GM21423 (cell line): ENCODE measurements around the gene NOXRED1.
"Not testable (repeated sequence)": the region's sequence is repeated elsewhere in the genome, so short reads cannot be mapped to it uniquely, and the experiment has no call there.

ENCODE experiments used
- ATAC-seq: cut with Tn5 transposase; IDR thresholded peaks from one replicate; pipeline ENCODE4 v1.9.1; 2021; ENCODE audit warnings: mild to moderate bottlenecking, moderate library complexity; ENCODE audit not compliant: unreplicated experiment

NOXRED1 gene, protein sequence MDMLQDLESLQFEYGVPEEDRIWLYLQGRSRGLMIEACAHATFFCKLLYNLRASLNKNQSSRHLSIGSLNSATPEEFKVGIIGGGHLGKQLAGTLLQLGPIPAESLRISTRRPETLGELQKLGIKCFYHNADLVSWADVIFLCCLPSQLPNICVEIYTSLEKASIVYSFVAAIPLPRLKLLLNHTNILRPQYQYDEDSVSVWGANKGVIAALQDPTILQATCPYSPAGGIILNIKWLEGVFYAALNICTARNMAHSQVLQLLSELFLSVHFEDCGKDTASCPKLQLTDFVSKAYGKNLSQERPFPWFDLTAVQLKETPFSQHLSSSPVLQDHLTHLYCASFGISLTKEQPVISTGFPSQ

GRCh38 chr14:77423423-77423822, at the start of gene NOXRED1:
NOXRED1 (minus strand) TSS chr14:77423523; CDS start chr14:77422889, 634 bp downstream.
- no peak for ATAC-seq

- no peak for ATAC-seq
Observed at GRCh38 chr14:77470224-77470870, 47.0 kb upstream of the NOXRED1 start.

GRCh38 chr14:77469539-77469938, 46.2 kb upstream of the NOXRED1 start:
- no peak for ATAC-seq

DNA sequence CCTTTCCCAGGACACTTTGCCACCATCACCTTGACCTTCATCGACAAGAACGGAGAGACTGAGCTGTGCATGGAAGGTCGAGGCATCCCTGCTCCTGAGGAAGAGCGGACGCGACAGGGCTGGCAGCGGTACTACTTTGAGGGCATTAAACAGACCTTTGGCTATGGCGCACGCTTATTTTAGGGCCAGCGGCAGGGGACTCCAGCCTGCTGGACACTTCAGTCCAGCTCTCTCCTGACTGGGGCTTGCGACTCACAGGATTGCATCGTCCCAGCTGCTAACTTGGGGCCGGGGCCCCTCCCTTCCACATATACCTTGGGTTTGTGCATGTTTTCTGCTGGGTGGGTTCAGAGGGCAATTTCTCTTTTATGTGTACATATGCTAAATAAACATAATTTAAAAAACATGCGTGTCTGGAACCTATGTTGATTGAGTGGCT, 45.8 kb upstream of the NOXRED1 start:
- no peak for ATAC-seq

GRCh38 chr14:77467801-77468200, 44.5 kb upstream of the NOXRED1 start:
- no peak for ATAC-seq

DNA sequence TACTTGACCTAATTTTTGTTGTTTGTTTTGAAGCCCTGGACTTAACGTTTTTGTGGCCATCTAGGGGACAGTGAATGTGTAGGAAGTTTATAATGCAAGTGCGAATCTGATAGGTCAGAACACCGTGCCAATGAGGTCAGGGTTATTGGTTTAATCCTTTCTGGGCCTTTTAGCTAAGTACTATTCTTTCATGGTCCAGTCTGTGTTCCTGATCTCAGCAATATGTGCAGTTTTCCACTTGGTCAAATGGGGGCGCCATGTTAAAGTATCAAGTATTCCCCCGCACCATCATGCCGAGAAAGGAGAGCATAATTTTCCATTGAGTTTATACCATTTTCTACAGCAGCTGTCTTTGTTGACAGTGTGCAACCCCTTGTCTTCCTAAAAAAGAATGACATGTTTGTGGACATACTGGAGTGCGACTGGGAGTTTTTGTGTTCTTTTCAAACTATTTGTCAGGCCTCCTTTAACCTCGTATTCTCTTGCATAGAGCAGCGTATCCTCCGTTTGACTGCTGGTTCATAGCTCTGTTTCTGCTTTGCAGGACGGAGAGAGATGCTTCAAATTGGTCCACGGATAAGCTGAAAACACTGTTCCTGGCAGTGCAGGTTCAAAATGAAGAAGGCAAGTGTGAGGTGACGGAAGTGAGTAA, 35.9 kb upstream of the NOXRED1 start:
- ATAC-seq = no peak

DNA sequence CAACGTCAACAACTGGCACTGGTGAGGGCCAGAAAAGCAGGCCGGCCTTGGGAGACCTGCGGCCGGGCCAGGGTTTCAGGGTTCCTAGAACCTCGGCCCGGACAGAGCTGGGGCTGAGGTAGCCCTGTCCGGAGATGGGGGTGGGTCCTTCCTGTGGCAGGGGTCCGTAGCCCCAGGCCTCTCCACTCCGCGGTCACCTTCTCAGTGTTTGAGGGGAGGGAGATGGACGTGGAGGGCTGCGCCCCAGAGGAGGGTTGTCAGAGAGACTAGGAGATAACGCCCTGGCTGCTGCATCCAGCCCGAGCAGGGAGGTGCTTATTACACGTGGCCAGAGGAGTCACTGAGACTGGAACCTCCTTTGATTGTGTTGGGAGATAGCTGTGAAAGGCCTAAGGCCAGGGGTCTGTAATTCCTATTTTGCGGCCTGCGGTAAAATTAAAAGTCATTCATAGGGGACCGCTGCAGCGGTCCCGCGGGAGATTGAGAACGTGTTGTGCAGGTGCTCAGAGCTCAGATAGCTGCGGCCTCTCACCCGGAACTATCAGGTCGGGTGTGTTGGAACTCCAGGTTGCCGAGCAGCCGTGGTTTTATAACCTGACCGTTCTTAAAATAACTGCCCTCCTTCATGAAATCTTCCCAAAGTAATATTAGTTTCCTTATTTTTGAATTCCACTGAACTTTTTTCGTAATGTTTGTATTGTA, 35.1 kb upstream of the NOXRED1 start:
- ATAC-seq = peak; percentile 12

DNA sequence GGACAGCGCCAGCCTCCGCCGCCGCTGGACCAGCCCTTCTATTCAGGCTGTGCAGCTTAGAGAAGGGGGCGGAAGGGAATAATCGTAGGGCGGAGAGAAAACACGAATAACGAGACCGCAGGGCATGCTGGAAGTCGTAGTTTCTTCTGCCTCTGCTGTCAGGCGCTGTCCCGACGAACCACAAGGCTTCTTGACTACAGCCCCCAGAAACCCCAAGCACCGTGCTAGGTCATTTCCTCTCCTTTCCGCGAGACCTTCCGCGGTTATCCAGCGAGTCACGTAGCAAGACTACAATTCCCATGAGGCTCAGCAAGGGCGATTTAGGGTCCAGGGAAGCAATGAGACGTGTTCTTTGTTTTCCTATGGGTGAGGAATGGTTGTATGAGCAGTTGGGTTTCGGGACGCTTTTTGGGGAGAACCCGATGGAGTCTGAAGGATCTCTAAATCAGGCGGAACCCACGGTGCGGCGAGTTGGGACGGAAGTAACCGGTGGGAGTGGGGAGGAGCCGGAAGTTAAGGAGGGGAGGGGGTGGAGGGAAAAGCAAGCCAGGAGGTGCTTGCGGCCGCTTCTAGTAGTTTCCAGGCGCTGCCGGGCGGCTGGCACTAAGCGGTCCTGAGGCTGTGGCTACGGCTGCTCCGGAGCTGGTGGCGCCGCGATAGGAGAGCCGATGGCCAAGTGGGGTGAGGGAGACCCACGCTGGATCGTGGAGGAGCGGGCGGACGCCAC, 34.4 kb upstream of the NOXRED1 start, which contains the start of the genes AHSA1 and VIPAS39:
Gene AHSA1 (plus strand): TSS at position 572 of the 727 bp plus-strand sequence. CDS start 97 bp downstream, at position 669.
Gene VIPAS39 (minus strand): TSS at position 80 of the 727 bp plus-strand sequence. CDS start 3,499 bp downstream, outside the sequence.
- ATAC-seq = peak; percentile 91

- peak; percentile 3 for ATAC-seq
Observed at GRCh38 chr14:77457115-77457521, 33.8 kb upstream of the NOXRED1 start.

DNA sequence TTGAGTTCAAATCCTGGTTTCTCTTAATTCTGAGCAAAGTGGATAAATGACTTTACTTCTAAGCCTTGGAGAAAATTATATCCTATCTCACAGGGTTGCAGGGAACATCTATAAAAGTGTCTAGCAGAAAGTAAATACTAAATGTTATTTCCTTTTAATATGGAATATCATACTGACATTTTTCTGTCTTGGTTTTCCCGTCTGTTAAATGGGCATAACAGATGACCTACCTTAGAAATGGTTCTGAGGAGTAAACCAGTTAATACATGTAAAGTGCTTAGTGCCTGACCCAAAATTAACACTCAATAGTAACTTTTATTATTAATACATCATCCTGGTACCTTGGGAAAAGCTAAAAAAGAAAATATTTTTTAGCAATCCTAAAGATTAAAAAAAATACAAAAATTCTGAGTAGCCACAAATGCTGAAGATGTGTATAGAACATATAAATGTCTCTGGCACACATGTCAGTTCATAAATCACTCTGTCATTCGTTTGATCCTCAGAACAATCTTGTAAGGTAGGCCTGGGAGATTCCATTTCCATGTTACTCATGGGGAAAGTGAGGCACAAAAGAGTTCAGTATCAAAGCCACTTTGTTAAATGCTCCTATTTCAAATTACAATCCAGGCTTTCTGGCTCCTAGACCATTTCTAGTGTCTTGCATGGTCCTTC, 32.8 kb upstream of the NOXRED1 start:
- ATAC-seq = no peak

DNA sequence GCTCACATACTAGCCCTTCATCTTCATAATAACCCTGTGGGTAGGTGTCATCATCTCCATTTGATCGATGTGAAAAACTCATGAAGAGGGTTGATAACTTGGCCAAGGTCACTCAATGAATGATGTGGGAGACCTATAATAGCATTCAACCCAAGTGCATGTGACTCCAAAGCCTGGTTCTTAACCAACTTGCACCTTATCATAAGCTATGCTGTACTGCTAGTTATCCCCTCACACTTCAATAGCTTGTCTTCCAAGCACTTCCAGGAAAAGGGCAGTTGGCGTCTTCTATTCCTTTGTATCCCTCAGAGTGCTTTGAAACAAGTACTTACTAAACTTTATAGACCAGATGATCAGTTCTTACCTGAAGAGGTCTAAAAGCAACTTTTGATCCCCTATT, 18.9 kb upstream of the NOXRED1 start:
- no peak for ATAC-seq

- no peak for ATAC-seq
Observed at GRCh38 chr14:77439861-77440260, 16.5 kb upstream of the NOXRED1 start.

- no peak for ATAC-seq
Observed at GRCh38 chr14:77438596-77438995, 15.3 kb upstream of the NOXRED1 start.

GRCh38 chr14:77436042-77436441, 12.7 kb upstream of the NOXRED1 start:
- no peak for ATAC-seq

DNA sequence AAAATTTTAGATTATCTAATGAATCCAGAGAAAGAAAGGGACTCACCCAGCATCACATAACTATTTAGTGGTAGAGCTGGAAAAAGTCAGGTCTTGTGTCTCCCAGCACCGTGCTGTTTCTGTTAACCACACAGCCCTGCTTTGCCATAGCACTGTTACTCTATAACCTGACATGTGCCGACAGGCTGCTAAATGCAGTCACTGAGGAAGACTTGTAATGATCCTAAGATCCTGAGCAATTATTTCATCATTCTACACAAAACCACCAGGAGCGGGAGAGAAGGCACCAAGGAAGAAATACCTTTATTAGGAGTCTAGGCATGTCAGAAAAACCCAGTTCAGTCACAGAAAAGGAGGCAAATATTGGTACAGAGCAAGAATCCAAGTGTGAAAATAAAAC, 3.1 kb upstream of the NOXRED1 start:
- no peak for ATAC-seq

DNA sequence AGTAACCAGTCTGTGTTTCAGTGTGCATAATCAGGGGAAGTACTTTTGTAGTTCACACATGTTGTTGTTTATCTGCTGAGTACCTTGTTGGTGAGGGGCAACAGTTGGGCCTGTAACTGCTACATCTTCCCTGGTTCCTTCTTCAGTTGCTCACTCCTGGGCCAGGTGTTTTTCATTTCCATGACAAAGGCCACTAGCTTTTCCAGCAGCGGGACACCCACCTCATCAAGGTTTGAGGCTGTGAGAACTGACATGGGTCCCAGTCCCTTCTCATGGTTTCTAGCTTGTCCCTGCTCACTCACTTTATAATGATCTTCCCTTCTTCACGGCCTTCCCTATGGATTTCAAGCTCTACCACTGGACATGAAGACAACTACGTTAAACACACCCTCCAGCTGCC, 1.5 kb upstream of the NOXRED1 start:
- ATAC-seq = no peak

- no peak for ATAC-seq
Observed at GRCh38 chr14:77421201-77421600, 2.1 kb downstream of the NOXRED1 start.

DNA sequence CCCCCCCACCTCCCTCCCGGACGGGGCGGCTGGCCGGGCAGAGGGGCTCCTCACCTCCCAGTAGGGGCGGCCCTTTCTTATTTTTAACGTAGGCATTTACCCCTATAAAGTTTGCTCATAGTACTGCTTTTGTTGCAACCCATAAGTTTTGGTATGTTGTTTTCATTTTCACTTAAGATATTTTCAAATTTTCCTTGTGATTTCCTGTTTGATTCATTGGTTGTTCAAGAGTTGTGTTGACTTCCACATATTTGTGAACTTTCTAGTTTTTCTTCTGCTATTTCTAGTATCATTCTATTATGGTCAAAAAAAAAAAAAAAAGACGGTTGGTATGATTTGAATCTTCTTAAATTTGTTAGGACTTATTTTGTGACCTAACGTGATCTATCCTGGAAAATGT, 6.5 kb downstream of the NOXRED1 start:
- no peak for ATAC-seq

GRCh38 chr14:77416098-77416497, 7.2 kb downstream of the NOXRED1 start:
- not testable (repeated sequence) for ATAC-seq
